DND-41 (cell line): ENCODE measurements around the gene MED29.
A peak's percentile ranks its signal among the peaks of the same experiment; 100 is the strongest.

Source experiments
- CTCF ChIP-seq: IDR thresholded peaks from 2 replicates; pipeline ENCODE4 v1.5.1; 2012; ENCODE audit warnings: borderline replicate concordance, low read length, moderate library complexity, mild to moderate bottlenecking; ENCODE audit not compliant: poor library complexity, severe bottlenecking; ENCODE audit errors: extremely low read depth
- EZH2 ChIP-seq: IDR thresholded peaks from 3 replicates; pipeline ENCODE4 v1.6.1; 2012; ENCODE audit warnings: borderline replicate concordance, low read depth, mild to moderate bottlenecking, moderate library complexity, low read length, inconsistent platforms; ENCODE audit not compliant: severe bottlenecking

GRCh38 chr19:39390751-39391437 lies at the start of gene MED29, which contains the start of gene PAF1:
- TF ChIP-seq CTCF (peak; percentile 23), EZH2 (no peak)
